Measurements from ENCODE around the gene DNAJC22.
"Not testable (repeated sequence)": the region's sequence is repeated elsewhere in the genome, so short reads cannot be mapped to it uniquely, and the experiment has no call there.

Gene DNAJC22

DNA sequence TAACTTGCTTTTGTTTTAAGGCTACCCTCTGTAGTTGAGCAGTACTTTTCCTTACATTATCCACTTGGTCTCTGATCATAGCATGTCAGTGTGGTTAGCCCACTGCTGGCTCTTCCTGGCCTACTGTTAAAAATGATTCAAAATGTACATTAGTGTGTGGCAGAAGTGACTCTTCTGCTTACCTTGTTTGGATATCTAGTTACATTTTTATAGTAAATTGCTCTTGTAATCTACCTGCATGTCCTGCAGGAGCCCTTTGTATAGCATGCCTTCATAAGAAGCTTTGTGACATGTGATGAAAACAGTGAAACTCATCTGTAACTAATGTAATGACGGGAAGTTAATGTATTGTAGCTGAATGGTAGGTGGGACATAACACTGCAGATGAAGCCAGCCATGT is 28.7 kb downstream of the DNAJC22 start:
- DNase-seq: peak in 1 of 5 experiments; percentile 66

DNA sequence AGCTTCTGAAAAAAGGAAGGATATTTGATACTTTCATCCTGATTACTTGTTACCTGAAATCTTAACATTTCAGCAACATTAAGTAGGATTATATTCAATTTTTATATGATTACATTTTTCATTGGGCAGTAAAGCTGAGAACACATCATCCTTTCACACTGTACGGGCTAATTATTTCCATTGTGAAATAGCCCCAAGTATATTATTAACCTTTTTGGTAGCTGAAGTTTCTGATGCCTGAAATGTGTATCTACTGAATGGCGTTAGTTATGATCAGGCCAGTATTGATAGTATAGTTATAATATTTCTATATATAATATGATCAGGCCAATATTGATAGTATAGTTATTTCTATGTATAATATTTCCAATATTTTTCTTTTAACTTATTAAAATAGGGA is 30.7 kb downstream of the DNAJC22 start:
- no peak for DNase-seq

DNA sequence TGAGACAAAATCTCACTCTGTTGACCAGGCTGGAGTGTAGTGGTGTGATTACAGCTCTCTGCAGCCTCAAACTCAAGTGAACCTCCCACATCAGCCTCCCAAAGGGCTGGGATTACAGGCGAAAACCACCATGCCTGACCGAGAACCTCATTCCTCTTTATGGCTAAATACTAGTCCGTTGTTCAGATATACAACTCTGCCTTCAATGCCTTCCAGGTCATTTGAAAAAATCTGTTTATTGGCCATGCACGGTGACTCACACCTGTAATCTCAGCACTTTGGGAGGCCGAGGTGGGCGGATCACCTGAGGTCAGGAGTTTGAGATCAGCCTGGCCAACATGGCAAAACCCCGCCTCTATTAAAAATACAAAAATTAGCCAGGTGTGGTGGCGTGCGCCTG is 33.5 kb downstream of the DNAJC22 start:
- DNase-seq: not testable (repeated sequence)

DNA sequence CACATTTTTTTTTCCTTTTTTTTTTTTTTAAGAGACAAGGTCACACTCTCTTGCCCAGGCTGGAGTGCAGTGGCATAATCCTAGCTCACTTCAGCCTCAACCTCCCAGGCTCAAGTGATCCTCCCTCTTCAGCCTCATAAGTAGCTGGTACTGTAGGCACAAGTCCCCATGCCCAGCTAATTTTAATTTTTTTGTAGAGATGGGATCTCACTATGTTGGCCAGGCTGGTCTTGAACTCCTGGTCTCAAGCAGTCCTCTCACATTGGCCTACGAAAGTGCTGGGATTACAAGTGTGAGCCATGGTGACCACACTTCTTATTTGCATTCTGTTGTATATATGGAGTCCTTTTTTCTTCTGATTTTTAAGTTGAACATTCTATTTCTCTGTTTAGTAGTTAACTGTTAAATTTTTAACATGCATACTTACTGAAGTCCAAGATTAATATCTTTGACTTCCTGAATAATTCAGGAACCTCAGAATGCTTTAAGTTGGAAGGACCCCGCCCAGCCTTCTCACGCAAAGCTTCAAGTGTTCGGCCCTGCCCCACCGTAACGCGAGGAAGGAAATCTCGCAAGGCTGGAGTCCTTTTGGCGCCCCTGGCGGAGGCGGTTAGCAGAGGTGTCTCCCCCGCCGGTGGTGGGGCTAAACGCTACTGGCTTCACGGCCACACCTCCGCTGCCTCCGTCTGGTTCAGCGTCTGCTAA is 42.1 kb downstream of the DNAJC22 start:
- DNase-seq: peak; percentile 18 to 77 (median 33)

DNA sequence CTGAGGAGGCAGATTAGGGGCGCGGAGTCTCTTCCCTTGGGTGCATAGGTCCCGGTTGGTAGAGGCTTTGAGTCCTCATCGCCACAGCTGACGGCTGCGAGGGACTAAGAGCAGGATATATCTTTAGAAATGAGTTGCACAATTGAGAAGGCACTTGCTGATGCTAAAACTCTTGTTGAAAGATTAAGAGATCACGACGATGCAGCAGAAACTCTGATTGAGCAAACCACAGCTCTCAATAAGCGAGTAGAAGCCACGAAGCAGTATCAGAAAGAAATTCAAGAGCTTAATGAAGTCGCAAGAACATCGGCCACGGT is 42.7 kb downstream of the DNAJC22 start:
- no peak for DNase-seq

DNA sequence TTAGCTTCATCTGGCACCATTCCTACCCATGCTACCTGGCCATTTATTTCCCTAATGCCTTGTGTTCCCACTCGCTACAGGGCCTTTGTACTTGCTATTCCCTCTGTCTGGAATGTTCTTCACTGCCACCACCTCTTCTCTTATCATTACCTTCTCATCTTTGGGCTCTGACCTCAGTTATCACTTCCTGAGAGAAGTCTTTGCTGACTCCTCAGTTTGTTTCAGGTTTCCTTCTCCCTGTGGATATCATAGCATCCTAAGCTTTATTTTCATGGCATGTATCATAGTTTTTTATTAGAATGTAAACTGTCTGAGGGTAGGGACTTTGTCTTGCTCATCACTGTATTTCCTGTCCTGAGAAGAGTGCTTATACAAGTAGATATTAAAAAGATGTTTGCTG is 50.3 kb downstream of the DNAJC22 start:
- no peak for DNase-seq

DNA sequence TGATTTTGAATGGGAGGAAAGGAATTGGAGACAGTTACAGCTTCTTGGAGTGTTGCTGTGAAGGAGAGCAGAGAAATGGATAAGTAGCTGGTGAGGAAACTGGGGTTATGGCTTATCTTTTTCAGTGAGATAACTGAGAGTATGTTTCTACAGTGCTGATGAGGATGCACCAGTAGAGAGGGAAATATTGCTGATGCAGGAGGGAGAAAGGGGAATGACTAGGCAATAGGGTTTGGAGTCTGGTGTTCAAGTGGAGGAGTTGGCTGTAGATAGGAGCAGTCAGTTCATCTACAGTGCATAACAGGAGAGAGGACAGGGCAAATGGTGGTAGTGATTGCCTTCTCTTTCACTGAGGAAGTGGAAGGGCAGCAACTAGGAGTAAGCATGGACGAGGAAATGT is 53.6 kb downstream of the DNAJC22 start:
- no peak for DNase-seq

Data from T-helper 2 cell (primary cell).